IMR-90 (cell line): Measurements from ENCODE around the gene TENT5C. TPM values are rescaled to one million over a fixed set of nuclear protein-coding genes. Genes with fewer than 3 reads are reported as not detected.

Experiments used
- ATAC-seq: fragments of 200-7000 bp; cut with Tn5 transposase; 2 replicates; pipeline ENCODE4 v1.9.1; 2020; ENCODE audit warnings: low read depth, mild to moderate bottlenecking, moderate library complexity
- BruUV-seq: library from RNA; stranded (reverse); fragments of 400-500 nt; replicated peaks from 2 replicates; lab custom pipeline; 2021; lab: Mats Ljungman, UMichigan
- CTCF ChIA-PET: fragments of 300-600 bp; formaldehyde crosslinking; extraction: SDS; loops from one replicate; lab custom pipeline; 2021; ENCODE audit warnings: antibody characterized with exemption; lab: Yijun Ruan, JAX
- POLR2A ChIA-PET: fragments of 300-600 bp; sonication (Branson Sonifier 250); formaldehyde crosslinking; loops from one replicate; lab custom pipeline; 2022; ENCODE audit warnings: antibody characterized with exemption; ENCODE audit not compliant: unreplicated experiment; lab: Charles Lee
- DNase-seq: peaks from one replicate; pipeline ENCODE4 v3.0.0; 2013
- H2AFZ ChIP-seq: replicated peaks from 2 replicates; pipeline ENCODE3; 2013; ENCODE audit warnings: low read length, mild to moderate bottlenecking; ENCODE audit not compliant: poor library complexity
- H2AK5ac ChIP-seq: 2 replicates; pipeline ENCODE4 v1.6.1; 2013; ENCODE audit warnings: low read depth, low read length, inconsistent platforms
- H2AK9ac ChIP-seq: replicated peaks from 2 replicates; pipeline ENCODE3; 2013; ENCODE audit warnings: mild to moderate bottlenecking, low read depth, low read length, moderate library complexity; ENCODE audit not compliant: poor library complexity
- H2BK120ac ChIP-seq: 2 replicates; pipeline ENCODE4 v1.6.1; 2013; ENCODE audit warnings: low read depth, low read length, inconsistent platforms
- H2BK15ac ChIP-seq: 3 replicates; pipeline ENCODE4 v1.6.1; 2013; ENCODE audit warnings: low read depth, low read length, inconsistent platforms
- H2BK20ac ChIP-seq: 2 replicates; pipeline ENCODE4 v1.6.1; 2013; ENCODE audit warnings: low read depth, mild to moderate bottlenecking, inconsistent platforms, low read length, moderate library complexity
- H2BK5ac ChIP-seq: 2 replicates; pipeline ENCODE4 v1.6.1; 2013; ENCODE audit warnings: mild to moderate bottlenecking, low read depth, low read length, inconsistent platforms; ENCODE audit not compliant: poor library complexity, severe bottlenecking
- H3K14ac ChIP-seq: replicated peaks from 2 replicates; pipeline ENCODE4 v1.6.1; 2013; ENCODE audit warnings: low read depth, low read length, inconsistent platforms
- H3K18ac ChIP-seq: 2 replicates; pipeline ENCODE4 v1.6.1; 2013; ENCODE audit warnings: low read depth, low read length, control low read depth
- H3K23ac ChIP-seq: 2 replicates; pipeline ENCODE4 v1.6.1; 2013; ENCODE audit warnings: low read depth, low read length, inconsistent platforms
- H3K27ac ChIP-seq: 2 replicates; pipeline ENCODE4 v1.5.1; 2013; ENCODE audit warnings: mild to moderate bottlenecking, control low read depth, low read length; ENCODE audit not compliant: insufficient read depth
- H3K27me3 ChIP-seq: 2 replicates; pipeline ENCODE4 v1.6.1; 2013; ENCODE audit warnings: low read length; ENCODE audit not compliant: control insufficient read depth, insufficient read depth
- H3K36me3 ChIP-seq: 2 replicates; pipeline ENCODE4 v1.6.1; 2013; ENCODE audit warnings: low read length, mixed read lengths; ENCODE audit not compliant: control insufficient read depth, insufficient read depth
- H3K4ac ChIP-seq: 2 replicates; pipeline ENCODE4 v1.6.1; 2013; ENCODE audit warnings: low read depth, low read length, inconsistent platforms
- H3K4me1 ChIP-seq: 2 replicates; pipeline ENCODE4 v1.6.1; 2013; ENCODE audit warnings: low read length, mixed read lengths; ENCODE audit not compliant: control insufficient read depth, insufficient read depth
- H3K4me2 ChIP-seq: 2 replicates; pipeline ENCODE4 v1.6.1; 2013; ENCODE audit warnings: low read depth, mild to moderate bottlenecking, control low read depth, low read length, moderate library complexity
- H3K4me3 ChIP-seq: 2 replicates; pipeline ENCODE4 v1.5.1; 2013; ENCODE audit warnings: low read depth, mild to moderate bottlenecking, control low read depth, low read length, moderate library complexity; ENCODE audit not compliant: insufficient read depth
- H3K56ac ChIP-seq: 2 replicates; pipeline ENCODE4 v1.6.1; 2013; ENCODE audit warnings: low read length, inconsistent platforms; ENCODE audit not compliant: insufficient read depth; ENCODE audit errors: extremely low read depth
- H3K79me1 ChIP-seq, 2 experiments: 2 replicates each; pipeline ENCODE4 v1.6.1; 2013; ENCODE audit warnings: low read length in 2 of 2, inconsistent platforms in 1 of 2, low read depth in 1 of 2
- H3K9ac ChIP-seq: 2 replicates; pipeline ENCODE4 v1.6.1; 2013; ENCODE audit warnings: low read depth, low read length, control low read depth
- H3K9me1 ChIP-seq: 2 replicates; pipeline ENCODE4 v1.6.1; 2013; ENCODE audit warnings: low read length, inconsistent platforms; ENCODE audit not compliant: insufficient read depth
- H3K9me3 ChIP-seq: 2 replicates; pipeline ENCODE4 v1.6.1; 2013; ENCODE audit warnings: low read length; ENCODE audit not compliant: control insufficient read depth, insufficient read depth
- H4K20me1 ChIP-seq: 2 replicates; pipeline ENCODE4 v1.6.1; 2013; ENCODE audit warnings: low read length, inconsistent platforms; ENCODE audit not compliant: insufficient read depth
- H4K5ac ChIP-seq: 2 replicates; pipeline ENCODE4 v1.6.1; 2013; ENCODE audit warnings: mild to moderate bottlenecking, low read depth, low read length, control low read depth
- H4K8ac ChIP-seq, 2 experiments: 2 replicates each; pipeline ENCODE4 v1.6.1; 2013; ENCODE audit warnings: low read depth in 2 of 2, low read length in 2 of 2, control low read depth in 1 of 2, inconsistent platforms in 1 of 2
- H4K91ac ChIP-seq: 2 replicates; pipeline ENCODE4 v1.6.1; 2013; ENCODE audit warnings: low read depth, low read length, inconsistent platforms; ENCODE audit not compliant: insufficient read depth
- MAZ ChIP-seq: IDR thresholded peaks from 2 replicates; pipeline ENCODE4 v1.6.1; 2012; ENCODE audit warnings: low read depth, mild to moderate bottlenecking, low read length, improper control_type of control experiment, moderate library complexity, borderline replicate concordance
- SMC3 ChIP-seq: fragments of 150-350 bp; IDR thresholded peaks from 2 replicates; pipeline ENCODE4 v1.6.1; 2016; ENCODE audit warnings: low read depth, mild to moderate bottlenecking, antibody characterized with exemption, low read length, moderate library complexity
- WGBS, 2 experiments: methylation state at CpG; one replicate each; pipeline versions ENCODE4 v1.1.5 to v1.1.7; 2013; ENCODE audit warnings: missing lambda C conversion rate in 2 of 2; ENCODE audit not compliant: insufficient read length in 1 of 2; ENCODE audit errors: extremely low coverage in 2 of 2; 5-methylcytosine and 5-hydroxymethylcytosine counted together
- dilution Hi-C: fragments of 300-500 bp; cut with HindIII; formaldehyde crosslinking; loops from one replicate; pipeline ENCODE4 v1.14.3; 2018; ENCODE audit warnings: low sequenced_read_pairs; ENCODE audit not compliant: unreplicated experiment
- in situ Hi-C: fragments of 300-500 bp; cut with MboI; formaldehyde crosslinking; loops from 3 replicates; pipeline ENCODE4 v1.14.3; 2019; ENCODE audit warnings: low sequenced_read_pairs, inconsistent platforms, mixed read lengths
- intact Hi-C: fragments of 100-400 bp; cut with micrococcal nuclease; formaldehyde crosslinking; loops from 2 replicates; pipeline ENCODE4 v1.10.0; 2022
- polyA plus RNA-seq, 3 experiments: library from polyadenylated mRNA; depleted of rRNA; stranded (reverse); fragments of >200 nt; gene quantifications; 2 replicates each; pipeline ENCODE4 v1.2.3, GENCODE V29; 2012; ENCODE audit warnings: low replicate concordance in 1 of 3
- total RNA-seq: library from RNA; depleted of rRNA; stranded (reverse); fragments of >200 nt; gene quantifications from 2 replicates; pipeline ENCODE4 v1.2.3, GENCODE V29; 2012
- TF ChIP-seq, protein P1 (sequence below): conservative IDR thresholded peaks from 2 replicates; pipeline ENCODE4 v1.5.1; 2012; ENCODE audit warnings: mild to moderate bottlenecking, low read depth, low read length, improper control_type of control experiment
- TF ChIP-seq, protein P2 (sequence below): fragments of 150-350 bp; IDR thresholded peaks from 2 replicates; pipeline ENCODE4 v1.6.1; 2016; ENCODE audit warnings: low read depth, mild to moderate bottlenecking, low read length, moderate library complexity, borderline replicate concordance

The TENT5C gene
- total and polyA plus RNA-seq, 2 of the 4 experiments (the other 2 are of a cell fraction): 1.5 to 4.1 TPM

DNA sequence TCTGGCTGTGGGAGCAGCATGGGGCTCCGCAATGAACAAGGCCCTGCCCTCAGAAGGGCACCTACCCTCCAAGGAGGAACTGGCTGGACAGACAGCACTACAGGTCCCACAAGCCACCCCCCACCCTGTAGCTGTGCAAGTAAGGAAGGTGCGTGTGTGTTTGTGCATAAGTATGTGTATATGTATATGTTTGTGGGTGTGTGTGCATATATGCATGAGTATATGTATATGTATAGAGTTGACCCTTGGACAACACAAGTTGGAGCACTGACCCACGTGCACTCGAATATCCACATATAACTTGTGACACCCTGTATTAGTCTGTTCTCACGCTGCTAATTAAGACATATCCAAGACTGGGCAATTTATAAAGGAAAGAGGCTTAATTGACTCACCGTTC, 22.6 kb upstream of the TENT5C start:
- DNase-seq: no peak
- no peak overlapping the region for H2AFZ ChIP-seq
- no peaks in the 10 kb centered on the region for H4K20me1 ChIP-seq
- in situ Hi-C loops (no loop called here), intact Hi-C loops (no loop called here), dilution Hi-C loops (no loop called here)
- no peak overlapping the region for H2BK20ac ChIP-seq
- no peak overlapping the region for H3K14ac ChIP-seq
- H3K79me1 ChIP-seq: no peaks in the 10 kb centered on the region
- no peak overlapping the region for H2AK9ac ChIP-seq
- no peak for TF ChIP-seq SMC3
- TF ChIP-seq, protein P1, sequence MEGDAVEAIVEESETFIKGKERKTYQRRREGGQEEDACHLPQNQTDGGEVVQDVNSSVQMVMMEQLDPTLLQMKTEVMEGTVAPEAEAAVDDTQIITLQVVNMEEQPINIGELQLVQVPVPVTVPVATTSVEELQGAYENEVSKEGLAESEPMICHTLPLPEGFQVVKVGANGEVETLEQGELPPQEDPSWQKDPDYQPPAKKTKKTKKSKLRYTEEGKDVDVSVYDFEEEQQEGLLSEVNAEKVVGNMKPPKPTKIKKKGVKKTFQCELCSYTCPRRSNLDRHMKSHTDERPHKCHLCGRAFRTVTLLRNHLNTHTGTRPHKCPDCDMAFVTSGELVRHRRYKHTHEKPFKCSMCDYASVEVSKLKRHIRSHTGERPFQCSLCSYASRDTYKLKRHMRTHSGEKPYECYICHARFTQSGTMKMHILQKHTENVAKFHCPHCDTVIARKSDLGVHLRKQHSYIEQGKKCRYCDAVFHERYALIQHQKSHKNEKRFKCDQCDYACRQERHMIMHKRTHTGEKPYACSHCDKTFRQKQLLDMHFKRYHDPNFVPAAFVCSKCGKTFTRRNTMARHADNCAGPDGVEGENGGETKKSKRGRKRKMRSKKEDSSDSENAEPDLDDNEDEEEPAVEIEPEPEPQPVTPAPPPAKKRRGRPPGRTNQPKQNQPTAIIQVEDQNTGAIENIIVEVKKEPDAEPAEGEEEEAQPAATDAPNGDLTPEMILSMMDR: no peak
- TF ChIP-seq, protein P2, sequence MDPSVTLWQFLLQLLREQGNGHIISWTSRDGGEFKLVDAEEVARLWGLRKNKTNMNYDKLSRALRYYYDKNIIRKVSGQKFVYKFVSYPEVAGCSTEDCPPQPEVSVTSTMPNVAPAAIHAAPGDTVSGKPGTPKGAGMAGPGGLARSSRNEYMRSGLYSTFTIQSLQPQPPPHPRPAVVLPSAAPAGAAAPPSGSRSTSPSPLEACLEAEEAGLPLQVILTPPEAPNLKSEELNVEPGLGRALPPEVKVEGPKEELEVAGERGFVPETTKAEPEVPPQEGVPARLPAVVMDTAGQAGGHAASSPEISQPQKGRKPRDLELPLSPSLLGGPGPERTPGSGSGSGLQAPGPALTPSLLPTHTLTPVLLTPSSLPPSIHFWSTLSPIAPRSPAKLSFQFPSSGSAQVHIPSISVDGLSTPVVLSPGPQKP: no peak
- TF ChIP-seq MAZ: no peak
- no peak overlapping the region for H3K56ac ChIP-seq
- H3K4me2 ChIP-seq: no peak overlapping the region
- H3K9me3 ChIP-seq: no peaks in the 10 kb centered on the region
- peaks cover 6% of the 10 kb centered on the region for H3K27me3 ChIP-seq
- no peaks in the 10 kb centered on the region for H3K9me1 ChIP-seq
- H3K9ac ChIP-seq: no peak overlapping the region
- no peak overlapping the region for H2BK15ac ChIP-seq
- H2AK5ac ChIP-seq: no peak overlapping the region
- no peak overlapping the region for H2BK5ac ChIP-seq
- H4K8ac ChIP-seq: no peak overlapping the region
- H3K18ac ChIP-seq: no peak overlapping the region
- ChIA-PET CTCF (no interaction called here), POLR2A (no interaction called here)
- no peak overlapping the region for H4K5ac ChIP-seq
- no peak overlapping the region for H4K91ac ChIP-seq
- H2BK120ac ChIP-seq: no peak overlapping the region
- no peak overlapping the region for H3K27ac ChIP-seq
- no TSS peak for BruUV-seq
- no CpG with 5 or more reads among the region's 6 CpGs for WGBS, 2 experiments
- H3K4ac ChIP-seq: no peak overlapping the region
- no peak overlapping the region for H3K23ac ChIP-seq
- no peaks in the 10 kb centered on the region for H3K4me1 ChIP-seq
- no peaks in the 10 kb centered on the region for H3K36me3 ChIP-seq
- H3K4me3 ChIP-seq: no peak overlapping the region
- no peak for ATAC-seq
